Central memory CD4-positive, alpha-beta T cell (primary cell): Measurements from ENCODE around the gene FAM117A.
A peak's percentile ranks its signal among the peaks of the same experiment; 100 is the strongest.
"Not testable (repeated sequence)": the region's sequence is repeated elsewhere in the genome, so short reads cannot be mapped to it uniquely, and the experiment has no call there.

Source experiments
- DNase-seq: peaks from one replicate; pipeline ENCODE4 v3.0.0; 2022

FAM117A gene

GRCh38 chr17:49676276-49676868 is 87.6 kb downstream of the FAM117A start:
- peak; percentile 82 for DNase-seq

- DNase-seq = no peak
Observed at GRCh38 chr17:49674507-49674906, 89.4 kb downstream of the FAM117A start.

DNA sequence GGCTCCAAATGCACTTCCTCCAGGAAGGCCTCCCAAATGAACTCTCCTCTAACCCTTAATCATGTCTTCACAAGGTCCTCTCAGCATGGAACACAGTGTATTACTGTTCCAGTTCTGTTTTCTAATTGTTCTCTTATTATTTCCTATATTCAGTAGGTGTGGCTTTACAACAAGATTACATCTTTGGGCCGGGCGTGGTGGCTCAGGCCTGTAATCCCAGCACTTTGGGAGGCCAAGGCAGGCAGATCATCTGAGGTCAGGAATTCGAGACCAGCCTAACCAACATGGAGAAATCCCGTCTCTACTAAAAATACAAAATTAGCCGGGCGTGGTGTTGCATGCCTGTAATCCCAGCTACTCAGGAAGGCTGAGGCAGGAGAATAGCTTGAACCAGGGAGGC is 90.3 kb downstream of the FAM117A start:
- DNase-seq = not testable (repeated sequence)

- no peak for DNase-seq
Observed at GRCh38 chr17:49670641-49671040, 93.3 kb downstream of the FAM117A start.

DNA sequence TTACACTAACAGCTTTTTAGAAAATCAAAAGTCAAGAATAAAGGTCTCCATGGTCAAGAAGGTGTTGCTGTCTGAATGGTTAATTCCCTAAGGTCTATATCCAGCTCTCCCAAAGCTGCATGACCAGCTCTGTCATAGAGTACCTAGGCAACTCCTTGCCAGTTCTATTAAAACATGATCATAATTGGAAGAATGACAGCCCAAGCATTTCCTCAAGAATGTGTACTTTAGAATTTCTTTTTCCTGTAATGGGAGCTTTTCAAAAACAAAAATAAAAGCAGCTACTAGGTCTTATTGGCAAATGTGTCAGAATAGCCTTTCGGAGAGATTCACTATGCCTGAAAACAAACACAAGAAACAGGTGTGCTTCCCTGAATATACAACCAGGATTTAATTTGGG is 93.9 kb downstream of the FAM117A start:
- no peak for DNase-seq

DNA sequence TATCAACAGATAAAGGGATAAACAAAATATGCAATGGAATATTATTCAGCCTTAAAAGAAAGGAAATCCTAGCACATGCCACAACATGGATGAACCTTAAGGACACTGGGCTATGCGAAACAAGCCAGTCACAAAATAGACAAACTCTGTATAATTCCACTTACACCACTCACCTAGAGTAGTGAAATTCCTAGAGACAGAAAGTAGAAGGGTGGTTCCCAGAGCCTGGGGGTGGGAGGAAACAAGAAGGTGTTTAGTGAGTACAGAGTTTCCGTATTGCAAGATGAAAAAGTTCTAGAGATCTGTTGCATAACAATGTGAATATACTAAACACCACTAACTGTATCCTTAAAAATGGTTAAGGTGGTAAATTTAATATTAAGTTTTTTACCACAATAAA is 96.1 kb downstream of the FAM117A start:
- DNase-seq = no peak

DNA sequence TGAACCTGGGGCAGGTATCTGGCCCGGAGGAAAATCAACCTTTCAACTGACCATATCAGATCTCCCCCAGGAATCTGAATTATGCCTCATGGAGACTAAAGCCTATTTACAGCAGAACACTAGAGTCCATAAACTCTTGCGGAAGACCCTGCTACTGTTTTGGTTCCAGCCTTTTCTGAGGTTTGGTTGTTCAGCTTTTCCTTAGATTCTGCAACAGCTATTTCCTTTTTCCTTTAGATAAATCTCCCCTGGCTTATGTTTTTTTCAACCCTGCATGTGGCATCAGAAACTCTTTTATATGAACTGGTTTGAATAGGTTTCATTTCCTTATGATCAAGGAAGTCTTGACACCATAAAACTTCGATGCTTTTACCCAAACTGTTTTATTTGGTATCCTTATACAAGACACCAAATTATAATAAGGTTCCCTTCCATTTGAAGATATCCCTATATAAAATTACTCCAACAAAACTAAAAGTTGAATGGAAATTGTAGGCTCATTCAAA is 99.2 kb downstream of the FAM117A start:
- no peak for DNase-seq
